ENCODE results near the gene RNF43.

DNA sequence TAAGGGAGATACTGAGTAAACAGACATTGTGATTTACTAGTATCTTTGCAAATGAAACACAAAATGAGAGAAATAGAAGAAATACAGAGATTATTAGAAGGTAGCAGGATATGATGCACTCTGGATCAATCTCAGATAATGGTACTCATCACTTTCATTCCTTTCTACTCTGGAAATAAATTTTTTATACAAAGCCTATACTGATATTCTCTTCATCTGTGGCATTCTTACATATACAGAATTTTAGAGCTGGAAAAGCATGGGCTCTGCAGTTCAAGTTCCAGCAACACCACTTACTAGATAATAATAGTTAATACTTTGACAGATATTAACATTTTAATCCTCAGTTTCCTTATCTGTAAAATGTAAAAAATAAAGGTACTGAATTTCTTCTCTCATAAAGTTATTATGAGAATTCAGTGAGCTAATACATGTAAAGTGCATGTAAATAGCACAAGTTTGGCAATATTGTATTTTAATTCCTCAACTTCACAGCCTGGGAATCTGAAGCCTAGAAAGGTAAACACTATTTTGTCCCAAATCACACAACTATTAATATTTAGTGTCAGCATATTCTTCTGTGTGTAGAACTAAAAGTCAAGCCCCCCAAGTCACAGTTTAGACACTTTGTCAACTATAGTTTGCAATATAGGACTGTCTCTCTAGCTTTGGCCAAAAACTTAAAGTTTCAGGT lies 6.5 kb downstream of the RNF43 start:
- no peak for TF ChIP-seq POLR2A (IDR thresholded peaks at IDR 0.05)
- TF ChIP-seq CTCF (IDR thresholded peaks at IDR 0.05), result no peak

Data from right lobe of liver (tissue), 4 donors.